PC-3 (cell line): Measurements from ENCODE around the gene WDR86. TPM values are rescaled to one million over a fixed set of nuclear protein-coding genes. Genes with fewer than 3 reads are reported as not detected.

Source experiments
- ATAC-seq: fragments of 200-7000 bp; cut with Tn5 transposase; 2 replicates; pipeline ENCODE4 v1.9.1; 2020; ENCODE audit warnings: mild to moderate bottlenecking, moderate library complexity
- BruUV-seq: library from RNA; stranded (reverse); fragments of 400-500 nt; replicated peaks from 2 replicates; lab custom pipeline; 2021; lab: Mats Ljungman, UMichigan
- CTCF ChIA-PET: fragments of 300-600 bp; sonication (Branson Sonifier 250); formaldehyde crosslinking; loops from one replicate; lab custom pipeline; 2022; ENCODE audit warnings: antibody characterized with exemption; lab: Charles Lee
- POLR2A ChIA-PET: fragments of 300-600 bp; sonication (Branson Sonifier 250); formaldehyde crosslinking; loops from one replicate; lab custom pipeline; 2022; ENCODE audit warnings: antibody characterized with exemption; ENCODE audit not compliant: unreplicated experiment; lab: Charles Lee
- DNase-seq: peaks from one replicate; pipeline ENCODE4 v3.0.0-alpha.2; 2015
- H2AFZ ChIP-seq: fragments of 300-600 bp; sonication (generic); 2 replicates; pipeline ENCODE4 v1.6.0; 2016; ENCODE audit warnings: antibody characterized with exemption, low read length
- H3F3A ChIP-seq: fragments of 300-600 bp; sonication (generic); one replicate; pipeline ENCODE4 v1.6.0; 2017; ENCODE audit warnings: antibody characterized with exemption, low read length, control low read depth, mild to moderate bottlenecking; ENCODE audit not compliant: unreplicated experiment
- H3K27ac ChIP-seq: fragments of 300-600 bp; sonication (generic); 2 replicates; pipeline ENCODE4 v1.5.1; 2016; ENCODE audit warnings: mild to moderate bottlenecking, low read length
- H3K27me3 ChIP-seq: fragments of 300-600 bp; sonication (generic); 2 replicates; pipeline ENCODE4 v1.6.1; 2016; ENCODE audit warnings: low read length, mixed read lengths
- H3K36me3 ChIP-seq: fragments of 300-600 bp; sonication (generic); 2 replicates; pipeline ENCODE4 v1.6.1; 2016; ENCODE audit warnings: low read depth, mixed run types, low read length, mixed read lengths
- H3K4me1 ChIP-seq: fragments of 300-600 bp; sonication (generic); 2 replicates; pipeline ENCODE4 v1.5.1; 2016; ENCODE audit warnings: low read length; ENCODE audit not compliant: insufficient read depth
- H3K4me2 ChIP-seq: fragments of 300-600 bp; sonication (generic); 2 replicates; pipeline ENCODE4 v1.6.0; 2016; ENCODE audit warnings: low read length
- H3K4me3 ChIP-seq: fragments of 300-600 bp; sonication (generic); 2 replicates; pipeline ENCODE4 v1.5.1; 2016; ENCODE audit warnings: mild to moderate bottlenecking, low read length, mixed read lengths
- H3K79me2 ChIP-seq: fragments of 300-600 bp; sonication (generic); 2 replicates; pipeline ENCODE4 v1.6.1; 2017; ENCODE audit warnings: low read length, mixed read lengths
- H3K9ac ChIP-seq: fragments of 300-600 bp; sonication (generic); 2 replicates; pipeline ENCODE4 v1.6.0; 2016; ENCODE audit warnings: mild to moderate bottlenecking, low read length
- H3K9me2 ChIP-seq: fragments of 300-600 bp; sonication (generic); replicated peaks from 2 replicates; pipeline ENCODE4 v1.6.1; 2016; ENCODE audit warnings: mixed run types, low read length, mixed read lengths
- H3K9me3 ChIP-seq: fragments of 300-600 bp; sonication (generic); 2 replicates; pipeline ENCODE4 v1.6.1; 2016; ENCODE audit warnings: low read length, mixed read lengths
- H4K20me1 ChIP-seq: fragments of 300-600 bp; sonication (generic); 2 replicates; pipeline ENCODE4 v1.6.1; 2016; ENCODE audit warnings: low read length, mixed read lengths
- CTCF ChIP-seq: fragments of 300-600 bp; sonication (generic); conservative IDR thresholded peaks from 2 replicates; pipeline ENCODE4 v1.5.1; 2017; ENCODE audit warnings: antibody characterized with exemption, low read depth, mild to moderate bottlenecking, low read length
- EZH2 ChIP-seq: fragments of 300-600 bp; sonication (generic); IDR thresholded peaks from one replicate; pipeline ENCODE4 v1.6.1; 2017; ENCODE audit warnings: antibody characterized with exemption, mild to moderate bottlenecking, low read length; ENCODE audit not compliant: unreplicated experiment
- EZH2phosphoT487 ChIP-seq: fragments of 300-600 bp; sonication (generic); IDR thresholded peaks from 2 replicates; pipeline ENCODE4 v1.6.1; 2018; ENCODE audit warnings: mild to moderate bottlenecking, antibody characterized with exemption, low read length, borderline replicate concordance
- intact Hi-C: fragments of 100-400 bp; cut with micrococcal nuclease; formaldehyde crosslinking; loops from 2 replicates; pipeline ENCODE4 v1.9.0; 2023
- total RNA-seq: library from RNA; depleted of rRNA; stranded (reverse); fragments of >200 nt; gene quantifications from 2 replicates; pipeline ENCODE4 v1.2.3, GENCODE V29; 2014

The WDR86 gene
- total RNA-seq, 1 experiment from 2014 or later: not detected

DNA sequence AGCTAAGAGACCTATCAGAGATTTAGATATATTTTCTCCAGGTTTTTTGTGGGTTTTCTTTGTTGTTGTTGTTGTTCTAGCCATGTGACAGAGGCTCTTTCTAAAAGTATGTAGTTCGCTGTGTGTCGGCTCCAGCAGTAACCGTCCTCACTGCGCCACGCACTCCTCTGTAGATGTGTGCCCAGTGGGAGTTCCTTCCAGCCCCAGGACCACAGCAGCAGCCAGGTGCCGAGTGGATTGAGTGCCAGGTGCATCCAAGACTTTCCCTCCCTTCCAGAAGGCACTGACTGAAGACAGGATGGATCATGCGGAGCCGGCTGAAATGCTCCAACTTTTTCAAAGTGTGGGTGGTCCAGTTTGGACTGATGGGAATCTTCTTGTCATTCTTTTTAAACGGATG, 31.8 kb downstream of the WDR86 start:
- H3K4me1 ChIP-seq: no peaks in the 10 kb centered on the region
- H4K20me1 ChIP-seq: no peaks in the 10 kb centered on the region
- POLR2A ChIA-PET: interaction anchor here (0.6 kb wide), 1 partner anchor 25 kb away, joined by 8 read pairs; no protein-coding TSS in a partner anchor
- ATAC-seq (no peak), DNase-seq (no peak)
- TF ChIP-seq EZH2phosphoT487: no peak
- TF ChIP-seq CTCF: no peak
- TF ChIP-seq EZH2: no peak
- H3K9me2 ChIP-seq: no peaks in the 10 kb centered on the region
- BruUV-seq: TSS peak; percentile 40
- no peak overlapping the region for H2AFZ ChIP-seq
- no peaks in the 10 kb centered on the region for H3K9me3 ChIP-seq
- H3K4me2 ChIP-seq: no peak overlapping the region
- H3K79me2 ChIP-seq: no peaks in the 10 kb centered on the region
- no peak overlapping the region for H3K27ac ChIP-seq
- no peaks in the 10 kb centered on the region for H3F3A ChIP-seq
- CTCF ChIA-PET: no interaction called here
- no peak overlapping the region for H3K4me3 ChIP-seq
- intact Hi-C loops: no loop called here
- H3K27me3 ChIP-seq: no peaks in the 10 kb centered on the region
- H3K36me3 ChIP-seq: no peaks in the 10 kb centered on the region
- no peak overlapping the region for H3K9ac ChIP-seq

- Histone ChIP-seq H3K4me2 (no peak overlapping the region), H3K4me3 (no peak overlapping the region), H3K9me3 (no peaks in the 10 kb centered on the region), H3K27ac (no peak overlapping the region), H3K79me2 (no peaks in the 10 kb centered on the region), H2AFZ (no peak overlapping the region), H3K4me1 (no peaks in the 10 kb centered on the region), H3K27me3 (no peaks in the 10 kb centered on the region), H3K9ac (no peak overlapping the region), H3F3A (no peaks in the 10 kb centered on the region), H3K36me3 (no peaks in the 10 kb centered on the region), H3K9me2 (no peaks in the 10 kb centered on the region), H4K20me1 (no peaks in the 10 kb centered on the region)
- CTCF ChIA-PET: no interaction called here
- intact Hi-C loops: no loop called here
- TF ChIP-seq CTCF: no peak
- TF ChIP-seq EZH2: no peak
- no peak for TF ChIP-seq EZH2phosphoT487
- POLR2A ChIA-PET: no interaction called here
- no TSS peak for BruUV-seq
- DNase-seq: no peak
- no peak for ATAC-seq
Measured at GRCh38 chr7:151377406-151377805, 32.4 kb downstream of the WDR86 start.

- Histone ChIP-seq H3K27ac (no peak overlapping the region), H3K79me2 (no peaks in the 10 kb centered on the region), H3K4me3 (no peak overlapping the region), H3K4me1 (no peaks in the 10 kb centered on the region), H3K9ac (no peak overlapping the region), H2AFZ (no peak overlapping the region), H4K20me1 (no peaks in the 10 kb centered on the region), H3K27me3 (no peaks in the 10 kb centered on the region), H3K9me3 (no peaks in the 10 kb centered on the region), H3F3A (no peaks in the 10 kb centered on the region), H3K9me2 (no peaks in the 10 kb centered on the region), H3K4me2 (no peak overlapping the region), H3K36me3 (no peaks in the 10 kb centered on the region)
- intact Hi-C loops: no loop called here
- BruUV-seq: no TSS peak
- POLR2A ChIA-PET: no interaction called here
- CTCF ChIA-PET: interaction anchor here (0.8 kb wide), 1 partner anchor 75 kb away, joined by 5 read pairs; no protein-coding TSS in a partner anchor
- ATAC-seq (no peak), DNase-seq (no peak)
- TF ChIP-seq EZH2 (no peak), EZH2phosphoT487 (no peak), CTCF (no peak)
Measured at GRCh38 chr7:151376218-151376902, 33.5 kb downstream of the WDR86 start.
